Tibial nerve (tissue), 4 donors: ENCODE results near the gene SNRNP48. TPM values are rescaled to one million over a fixed set of nuclear protein-coding genes. Genes with fewer than 3 reads are reported as not detected.

Source experiments
- DNase-seq, 2 donors: peaks; one replicate each; pipeline ENCODE4 v3.0.0-alpha.2; 2019; ENCODE audit warnings: low spot score in 2 of 2
- H3K27ac ChIP-seq, 4 donors: fragments of 200-600 bp; sonication (generic) in 3 of 4; one replicate each; pipeline ENCODE4 v1.5.1; 2017 to 2019; ENCODE audit warnings: mild to moderate bottlenecking in 1 of 4
- H3K27me3 ChIP-seq, 2 donors: fragments of 200-600 bp; sonication (generic) in 1 of 2; one replicate each; pipeline versions ENCODE4 v1.5.1 to v1.6.0; 2017 to 2019
- H3K36me3 ChIP-seq, 3 donors: fragments of 200-600 bp; sonication (generic); one replicate each; pipeline ENCODE4 v1.5.1; 2018 to 2019
- H3K4me1 ChIP-seq, 4 donors: fragments of 200-600 bp; sonication (generic) in 3 of 4; one replicate each; pipeline ENCODE4 v1.5.1; 2017 to 2019
- H3K4me3 ChIP-seq, 4 donors: fragments of 200-600 bp; sonication (generic) in 3 of 4; one replicate each; pipeline ENCODE4 v1.5.1; 2017 to 2019; ENCODE audit warnings: mild to moderate bottlenecking in 1 of 4, moderate library complexity in 1 of 4
- H3K9me3 ChIP-seq, 4 donors: fragments of 200-600 bp; sonication (generic) in 3 of 4; one replicate each; pipeline ENCODE4 v1.5.1; 2017 to 2019
- CTCF ChIP-seq, 5 experiments: fragments of 200-600 bp in 3 of 5; fragments of 450-650 bp in 2 of 5; sonication (generic) in 3 of 5; IDR thresholded peaks; one replicate each; pipeline ENCODE4 v1.5.1; 2016 to 2019; ENCODE audit warnings: antibody characterized with exemption in 5 of 5, mild to moderate bottlenecking in 3 of 5, moderate library complexity in 2 of 5
- EP300 ChIP-seq, 2 donors: sonication (generic); formaldehyde crosslinking; IDR thresholded peaks; one replicate each; pipeline ENCODE4 v1.6.1; 2017; ENCODE audit warnings: antibody characterized with exemption in 2 of 2, mild to moderate bottlenecking in 1 of 2
- POLR2A ChIP-seq, 2 donors: fragments of 450-650 bp; IDR thresholded peaks; one replicate each; pipeline ENCODE4 v1.6.1; 2017; ENCODE audit warnings: antibody characterized with exemption in 2 of 2, mild to moderate bottlenecking in 2 of 2, moderate library complexity in 2 of 2
- WGBS, 2 donors: methylation state at CpG; one replicate each; pipeline ENCODE4 v1.1.5; 2018; 5-methylcytosine and 5-hydroxymethylcytosine counted together
- total RNA-seq, 4 donors: library from RNA; depleted of rRNA; stranded (reverse); fragments of >200 nt; gene quantifications; one replicate each; pipeline ENCODE4 v1.1.0, GENCODE V29; 2016

SNRNP48 gene
- total RNA-seq, 4 donors from 2014 or later, result 7.8 to 15.7 (median 11.8) TPM

DNA sequence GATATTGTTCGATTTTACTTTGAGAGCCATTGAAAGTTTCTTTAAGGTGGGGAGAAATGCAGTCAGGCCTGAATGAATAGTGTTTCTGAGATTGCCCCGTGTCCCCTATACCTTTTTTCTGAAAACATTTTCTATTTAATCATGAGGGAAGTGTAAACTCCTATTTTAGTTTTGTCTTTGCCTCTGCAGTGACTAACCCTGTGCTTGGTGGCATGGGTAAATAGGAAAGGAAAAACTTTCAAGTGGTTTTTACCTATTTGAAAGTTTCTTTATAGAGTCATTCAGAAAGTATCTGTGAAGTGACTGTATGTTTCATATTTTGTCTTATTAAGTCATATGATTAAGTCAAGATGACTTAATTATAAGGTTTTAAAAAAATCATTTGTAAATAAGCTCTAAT lies 14.5 kb downstream of the SNRNP48 start:
- H3K4me1 ChIP-seq, result no peaks in the 10 kb centered on the region
- H3K4me3 ChIP-seq, result no peak overlapping the region
- H3K27ac ChIP-seq, result no peak overlapping the region
- no peaks in the 10 kb centered on the region for H3K27me3 ChIP-seq
- peaks cover 0 to 96% (median 26%) of the 10 kb centered on the region in 3 donors for H3K36me3 ChIP-seq
- TF ChIP-seq POLR2A (IDR thresholded peaks at IDR 0.05), result no peak
- no peak for TF ChIP-seq EP300 (IDR thresholded peaks at IDR 0.05)
- TF ChIP-seq CTCF (IDR thresholded peaks at IDR 0.05), result no peak
- H3K9me3 ChIP-seq, result no peaks in the 10 kb centered on the region
- no peak for DNase-seq
- 91 to 98% methylated on average over 2 of the region's 2 CpGs for WGBS, 2 donors

- no peak overlapping the region for H3K4me3 ChIP-seq
- DNase-seq, result peak in 1 of 2 donors; percentile 82
Observed at GRCh38 chr6:7615611-7616383, 25.8 kb downstream of the SNRNP48 start.

DNA sequence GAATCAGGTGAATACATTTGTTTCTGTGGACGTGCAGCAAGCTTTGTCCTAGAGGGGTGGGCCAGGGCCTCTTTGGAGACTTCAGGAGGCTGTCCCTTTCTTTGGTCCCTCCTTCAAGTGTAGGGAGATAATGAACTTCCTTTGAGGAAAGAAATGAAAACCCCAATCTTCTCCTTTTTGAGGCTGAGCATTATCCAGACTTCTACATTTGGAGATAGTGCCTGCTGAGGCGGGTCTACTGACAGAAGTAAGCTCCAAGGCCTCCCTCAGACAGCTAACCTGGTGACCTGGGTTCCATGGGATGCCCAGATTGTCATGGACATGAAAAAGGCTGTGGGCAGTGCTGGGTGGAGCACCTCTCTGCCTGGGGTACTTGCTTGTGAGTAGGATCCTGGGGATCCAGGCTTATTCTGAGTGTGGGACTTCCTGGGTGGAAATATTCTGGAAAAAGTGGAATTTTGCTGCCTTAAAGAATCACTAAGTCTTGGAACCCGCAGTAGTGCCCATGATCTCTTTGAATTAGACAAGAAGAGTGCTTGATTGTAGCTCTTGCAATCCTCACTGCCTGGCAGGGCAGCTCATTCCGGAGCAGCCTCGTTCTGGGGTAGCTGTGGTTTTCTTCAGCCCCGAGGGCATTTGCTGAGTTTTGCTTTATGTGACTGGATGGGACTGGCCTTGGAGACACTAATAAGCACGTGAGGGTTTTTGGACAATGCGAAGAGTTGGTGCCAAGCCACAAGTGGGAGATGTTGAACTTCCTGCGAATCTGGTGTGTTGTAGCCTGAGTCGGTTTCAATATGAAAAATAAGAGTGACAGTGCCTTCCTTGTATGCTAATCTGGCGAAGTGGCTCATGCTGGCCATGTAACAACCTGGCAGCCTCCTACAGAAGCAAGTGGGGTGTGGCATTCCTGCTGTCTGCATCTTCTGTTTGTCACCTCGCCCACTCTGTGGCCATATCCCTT lies 28.1 kb downstream of the SNRNP48 start:
- TF ChIP-seq POLR2A (IDR thresholded peaks at IDR 0.05), result no peak
- peak in 1 of 2 donors; percentile 79 for TF ChIP-seq EP300 (IDR thresholded peaks at IDR 0.05)
- TF ChIP-seq CTCF (IDR thresholded peaks at IDR 0.05), result peak in 1 of 5 experiments; percentile 10
- H3K36me3 ChIP-seq, result peaks cover 0 to 4% (median 0%) of the 10 kb centered on the region in 3 donors
- peaks cover 0 to 22% (median 0%) of the 10 kb centered on the region in 4 donors for H3K4me1 ChIP-seq
- 33 to 44% methylated on average over 12 of the region's 12 CpGs for WGBS, 2 donors
- peak in 1 of 2 donors; percentile 65 for DNase-seq
- H3K4me3 ChIP-seq, result no peak overlapping the region
- no peaks in the 10 kb centered on the region for H3K27me3 ChIP-seq
- peak overlapping the region in 2 of 4 donors; percentile 66 to 67 for H3K27ac ChIP-seq
- H3K9me3 ChIP-seq, result no peaks in the 10 kb centered on the region

More at GRCh38 chr6:7615611-7616383, 25.8 kb downstream of the SNRNP48 start:
- no peaks in the 10 kb centered on the region for H3K27me3 ChIP-seq
- H3K9me3 ChIP-seq, result no peaks in the 10 kb centered on the region
- 25 to 29% methylated on average over 7 of the region's 7 CpGs for WGBS, 2 donors
- peaks cover 0 to 22% (median 0%) of the 10 kb centered on the region in 4 donors for H3K4me1 ChIP-seq
- H3K27ac ChIP-seq, result no peak overlapping the region
- TF ChIP-seq EP300 (IDR thresholded peaks at IDR 0.05), result no peak
- peak; percentile 70 to 83 (median 74) for TF ChIP-seq CTCF (IDR thresholded peaks at IDR 0.05)
- H3K36me3 ChIP-seq, result peaks cover 0 to 27% (median 0%) of the 10 kb centered on the region in 3 donors

GRCh38 chr6:7621761-7622160 lies 31.8 kb downstream of the SNRNP48 start:
- no peaks in the 10 kb centered on the region for H3K27me3 ChIP-seq
- no peak overlapping the region for H3K27ac ChIP-seq
- H3K4me3 ChIP-seq, result no peak overlapping the region
- WGBS, 2 donors, result 86 to 87% methylated on average over 5 of the region's 5 CpGs
- H3K36me3 ChIP-seq, result no peaks in the 10 kb centered on the region
- peaks cover 0 to 15% (median 0%) of the 10 kb centered on the region in 4 donors for H3K4me1 ChIP-seq
- no peak for DNase-seq
- no peaks in the 10 kb centered on the region for H3K9me3 ChIP-seq
- TF ChIP-seq EP300 (IDR thresholded peaks at IDR 0.05) (no peak), CTCF (IDR thresholded peaks at IDR 0.05) (no peak), POLR2A (IDR thresholded peaks at IDR 0.05) (no peak)
